Naive thymus-derived CD4-positive, alpha-beta T cell (primary cell): ENCODE data around the gene KCNE2. TPM values are rescaled to one million over a fixed set of nuclear protein-coding genes. Genes with fewer than 3 reads are reported as not detected.
"Not testable (repeated sequence)": the region's sequence is repeated elsewhere in the genome, so short reads cannot be mapped to it uniquely, and the experiment has no call there.

Experiments
- ATAC-seq: fragments of 150-1000 bp; cut with Tn5 transposase; 2 replicates; pipeline ENCODE4 v1.10.0; 2021; ENCODE audit warnings: mild to moderate bottlenecking, moderate library complexity
- CTCF ChIA-PET: fragments of 350-600 bp; sonication (Branson Sonifier 250); formaldehyde crosslinking; loops from one replicate; lab custom pipeline; 2021; ENCODE audit warnings: antibody characterized with exemption; lab: Charles Lee
- POLR2A ChIA-PET: fragments of 350-600 bp; sonication (Branson Sonifier 250); formaldehyde crosslinking; loops from one replicate; lab custom pipeline; 2021; ENCODE audit warnings: antibody characterized with exemption, inconsistent platforms; lab: Charles Lee
- DNase-seq, 9 donors: peaks; one replicate each; pipeline versions ENCODE4 v3.0.0 to v3.0.0-alpha.2; 2020 to 2022; ENCODE audit warnings: mixed read lengths in 1 of 9
- H3K27ac ChIP-seq: one replicate; pipeline ENCODE4 v1.7.0; 2013; ENCODE audit warnings: mild to moderate bottlenecking, low read depth, low read length, moderate library complexity
- H3K27me3 ChIP-seq, 2 donors: one replicate each; pipeline ENCODE4 v1.7.0; 2013; ENCODE audit warnings: low read length in 2 of 2, mild to moderate bottlenecking in 2 of 2, moderate library complexity in 2 of 2; ENCODE audit not compliant: control insufficient read depth in 2 of 2, insufficient read depth in 2 of 2
- H3K36me3 ChIP-seq, 3 experiments: 1 replicate in 2 of 3; 2 replicates in 1 of 3; pipeline ENCODE4 v1.7.0; 2013; ENCODE audit warnings: low read length in 3 of 3, mild to moderate bottlenecking in 3 of 3, moderate library complexity in 1 of 3; ENCODE audit not compliant: insufficient read depth in 3 of 3, control insufficient read depth in 2 of 3
- H3K4me1 ChIP-seq, 2 donors: one replicate each; pipeline ENCODE4 v1.7.0; 2013; ENCODE audit warnings: low read length in 2 of 2, mild to moderate bottlenecking in 2 of 2, moderate library complexity in 1 of 2; ENCODE audit not compliant: control insufficient read depth in 2 of 2, insufficient read depth in 2 of 2
- H3K4me3 ChIP-seq: 2 replicates; pipeline ENCODE4 v1.7.0; 2013; ENCODE audit warnings: mild to moderate bottlenecking, low read length
- H3K9me3 ChIP-seq, 3 experiments: 1 replicate in 2 of 3; 2 replicates in 1 of 3; pipeline ENCODE4 v1.7.0; 2013; ENCODE audit warnings: low read length in 3 of 3; ENCODE audit not compliant: control insufficient read depth in 2 of 3
- H3K27ac Mint-ChIP-seq, 9 donors: one replicate each; pipeline ENCODE4 v1.8.0; 2020 to 2022; ENCODE audit warnings: mixed read lengths in 9 of 9, mild to moderate bottlenecking in 8 of 9, moderate library complexity in 5 of 9, inconsistent platforms in 2 of 9
- H3K27me3 Mint-ChIP-seq, 5 donors: one replicate each; pipeline ENCODE4 v1.8.0; 2021 to 2022; ENCODE audit warnings: mixed read lengths in 5 of 5, mild to moderate bottlenecking in 1 of 5
- H3K36me3 Mint-ChIP-seq, 5 donors: one replicate each; pipeline ENCODE4 v1.8.0; 2020 to 2022; ENCODE audit warnings: mixed read lengths in 5 of 5, mild to moderate bottlenecking in 3 of 5, inconsistent platforms in 1 of 5
- H3K4me1 Mint-ChIP-seq, 7 donors: one replicate each; pipeline ENCODE4 v1.8.0; 2020 to 2022; ENCODE audit warnings: mixed read lengths in 7 of 7, mild to moderate bottlenecking in 3 of 7, inconsistent platforms in 1 of 7
- H3K4me3 Mint-ChIP-seq, 10 donors: one replicate each; pipeline ENCODE4 v1.8.0; 2020 to 2022; ENCODE audit warnings: mild to moderate bottlenecking in 10 of 10, mixed read lengths in 10 of 10, moderate library complexity in 6 of 10, inconsistent platforms in 2 of 10
- H3K9me3 Mint-ChIP-seq, 11 donors: one replicate each; pipeline ENCODE4 v1.8.0; 2020 to 2022; ENCODE audit warnings: mixed read lengths in 11 of 11, mild to moderate bottlenecking in 4 of 11, inconsistent platforms in 1 of 11, moderate library complexity in 1 of 11
- intact Hi-C, 2 donors: fragments of 100-400 bp; cut with micrococcal nuclease; formaldehyde crosslinking; loops; one replicate each; pipeline ENCODE4 v1.15.1; 2023
- polyA plus RNA-seq, 2 donors: library from polyadenylated mRNA; unstranded; fragments of 300-500 nt; fragmentation: Illumina TruSeq; gene quantifications; one replicate each; pipeline ENCODE4 v1.2.3, GENCODE V29; 2021
- total RNA-seq, 6 experiments: library from RNA in 5 of 6; stranded (reverse) in 5 of 6; gene quantifications; 1 replicate in 5 of 6; 2 replicates in 1 of 6; pipeline ENCODE4 v1.2.3 and lab custom pipeline; 2021 to 2026

The KCNE2 gene
- total and polyA plus RNA-seq, 7 experiments from 2014 or later = 0.51 TPM; not detected in 6

DNA sequence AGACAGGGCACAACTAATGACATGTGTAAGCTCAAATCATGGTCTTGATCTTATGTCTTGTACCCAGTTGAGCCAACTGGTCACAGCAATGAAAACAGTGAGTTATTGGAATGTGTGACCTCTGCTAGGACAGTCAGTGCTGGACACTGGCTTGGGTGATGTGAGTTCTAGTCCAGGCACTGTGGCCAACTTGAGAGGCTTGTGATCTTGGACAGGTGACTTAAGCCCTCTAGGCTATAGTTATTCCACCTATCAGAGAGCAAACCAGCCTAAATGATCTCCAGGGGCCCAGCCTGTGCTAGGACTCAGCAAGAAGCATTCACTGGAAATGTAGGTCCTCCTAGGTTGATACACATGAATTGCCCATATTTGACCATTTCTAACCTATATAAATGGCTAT is 1.1 kb downstream of the KCNE2 start:
- Mint-ChIP-seq H3K4me3 (no peak overlapping the region), H3K27ac (no peak overlapping the region), H3K4me1 (peaks cover 0 to 11% (median 7%) of the 10 kb centered on the region in 7 donors), H3K27me3 (peaks cover 5 to 24% (median 11%) of the 10 kb centered on the region in 5 donors), H3K36me3 (no peaks in the 10 kb centered on the region), H3K9me3 (no peaks in the 10 kb centered on the region)
- POLR2A ChIA-PET = no interaction called here
- Histone ChIP-seq H3K36me3 (no peaks in the 10 kb centered on the region), H3K4me1 (no peaks in the 10 kb centered on the region), H3K4me3 (no peak overlapping the region), H3K27ac (no peak overlapping the region), H3K27me3 (no peaks in the 10 kb centered on the region), H3K9me3 (no peaks in the 10 kb centered on the region)
- DNase-seq (no peak), ATAC-seq (no peak)
- CTCF ChIA-PET = no interaction called here
- intact Hi-C loops = no loop called here

DNA sequence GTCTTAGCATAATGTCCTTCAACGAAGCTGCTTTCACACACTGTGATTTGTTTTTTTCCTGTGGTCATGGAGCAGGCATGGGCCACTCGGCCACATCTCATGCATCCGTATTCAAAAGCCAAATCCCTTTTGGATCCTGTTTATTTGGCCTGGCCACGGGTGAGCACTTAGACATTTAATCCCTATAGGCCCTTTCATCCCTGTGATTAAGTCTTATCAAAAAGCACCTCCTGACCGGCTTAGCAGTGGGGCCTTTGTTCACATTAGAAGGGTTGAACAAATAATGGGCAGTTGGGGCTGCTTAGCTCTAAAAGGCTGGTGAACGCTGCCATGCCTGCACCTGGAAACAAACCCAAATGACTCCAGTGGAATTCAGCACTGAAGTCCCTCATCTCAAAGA is 2.0 kb downstream of the KCNE2 start:
- Histone ChIP-seq H3K4me3 (no peak overlapping the region), H3K27ac (no peak overlapping the region), H3K4me1 (no peaks in the 10 kb centered on the region), H3K36me3 (no peaks in the 10 kb centered on the region), H3K9me3 (no peaks in the 10 kb centered on the region), H3K27me3 (no peaks in the 10 kb centered on the region)
- Mint-ChIP-seq H3K4me3 (no peak overlapping the region), H3K27ac (no peak overlapping the region), H3K9me3 (no peaks in the 10 kb centered on the region), H3K36me3 (no peaks in the 10 kb centered on the region), H3K27me3 (peaks cover 5 to 28% (median 10%) of the 10 kb centered on the region in 5 donors), H3K4me1 (peaks cover 0 to 11% (median 7%) of the 10 kb centered on the region in 7 donors)
- DNase-seq (no peak), ATAC-seq (no peak)
- intact Hi-C loops = no loop called here
- ChIA-PET POLR2A (no interaction called here), CTCF (no interaction called here)

DNA sequence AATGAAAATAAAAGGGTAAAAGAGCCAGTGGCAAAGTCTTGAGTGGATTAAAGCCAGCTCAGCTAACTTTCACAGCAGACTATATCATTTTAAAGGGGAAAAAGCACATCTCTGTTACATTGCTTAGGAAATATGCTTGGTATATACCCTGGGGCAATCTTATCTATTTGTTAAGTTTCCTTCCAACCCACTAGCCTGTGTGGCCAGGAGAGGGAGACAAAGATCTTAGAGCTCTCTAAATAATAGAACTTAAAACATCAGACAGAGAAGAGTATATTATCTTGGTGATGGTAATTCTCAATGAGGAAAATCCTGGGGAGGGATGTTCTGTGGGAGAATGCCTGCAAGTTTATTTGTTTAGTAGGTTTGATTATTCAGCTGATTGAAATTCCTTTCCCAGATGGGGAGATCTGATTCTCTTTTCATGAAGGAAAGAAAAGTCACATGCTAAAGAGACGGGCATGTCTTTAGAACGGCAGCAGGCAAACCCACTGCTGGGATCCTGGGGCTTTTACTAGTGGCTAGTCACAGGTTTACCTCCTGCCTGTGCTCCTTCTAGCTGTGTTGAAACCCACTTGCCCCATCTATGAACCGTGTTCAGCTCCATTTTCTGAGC is 3.6 kb downstream of the KCNE2 start:
- CTCF ChIA-PET = interaction anchor here (0.5 to 1.4 kb wide), 7 partner anchors 9 to 475 kb away, joined by 3 to 5 read pairs (median 4); no protein-coding TSS in a partner anchor

DNA sequence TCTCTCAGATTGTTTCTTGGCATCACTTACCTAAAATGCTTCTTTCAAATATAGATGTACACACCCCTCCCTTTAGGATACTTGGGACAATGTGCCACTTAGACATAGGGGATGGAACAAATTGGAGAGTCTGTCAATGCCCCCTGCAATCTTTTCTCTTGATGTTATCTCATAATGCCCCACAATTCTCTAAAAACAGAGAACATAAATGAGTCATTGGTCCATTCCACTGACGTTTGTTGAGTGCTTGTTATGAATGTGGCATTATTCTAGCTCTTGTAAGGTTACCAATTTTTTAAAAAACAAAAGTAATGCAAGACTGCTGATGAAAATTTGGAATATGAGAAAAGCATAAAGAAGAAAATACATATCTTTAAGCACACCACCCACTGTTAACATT is 5.9 kb downstream of the KCNE2 start:
- ATAC-seq (no peak), DNase-seq (no peak)
- Histone ChIP-seq H3K36me3 (no peaks in the 10 kb centered on the region), H3K4me1 (no peaks in the 10 kb centered on the region), H3K27me3 (no peaks in the 10 kb centered on the region), H3K27ac (no peak overlapping the region), H3K4me3 (no peak overlapping the region), H3K9me3 (no peaks in the 10 kb centered on the region)
- POLR2A ChIA-PET = no interaction called here
- intact Hi-C loops = no loop called here
- Mint-ChIP-seq H3K36me3 (no peaks in the 10 kb centered on the region), H3K4me1 (no peaks in the 10 kb centered on the region), H3K27ac (no peak overlapping the region), H3K27me3 (peaks cover 0 to 23% (median 6%) of the 10 kb centered on the region in 5 donors), H3K9me3 (no peaks in the 10 kb centered on the region), H3K4me3 (no peak overlapping the region)
- CTCF ChIA-PET = no interaction called here

More for the DNA sequence above, 3.6 kb downstream of the KCNE2 start:
- peak overlapping the region in 1 of 9 donors; percentile 49 for H3K27ac Mint-ChIP-seq
- DNase-seq (peak in 7 of 9 donors; percentile 16 to 48 (median 40)), ATAC-seq (peak; percentile 83)
- no peak overlapping the region for H3K4me3 ChIP-seq
- no peak overlapping the region for H3K27ac ChIP-seq
- H3K4me1 Mint-ChIP-seq = peaks cover 0 to 4% (median 0%) of the 10 kb centered on the region in 7 donors
- H3K4me1 ChIP-seq = no peaks in the 10 kb centered on the region
- no peaks in the 10 kb centered on the region for H3K9me3 Mint-ChIP-seq
- H3K27me3 Mint-ChIP-seq = peaks cover 0 to 26% (median 7%) of the 10 kb centered on the region in 5 donors
- no peaks in the 10 kb centered on the region for H3K36me3 ChIP-seq
- intact Hi-C loops = no loop called here
- POLR2A ChIA-PET = no interaction called here
- no peak overlapping the region for H3K4me3 Mint-ChIP-seq
- no peaks in the 10 kb centered on the region for H3K27me3 ChIP-seq
- no peaks in the 10 kb centered on the region for H3K9me3 ChIP-seq
- H3K36me3 Mint-ChIP-seq = no peaks in the 10 kb centered on the region

DNA sequence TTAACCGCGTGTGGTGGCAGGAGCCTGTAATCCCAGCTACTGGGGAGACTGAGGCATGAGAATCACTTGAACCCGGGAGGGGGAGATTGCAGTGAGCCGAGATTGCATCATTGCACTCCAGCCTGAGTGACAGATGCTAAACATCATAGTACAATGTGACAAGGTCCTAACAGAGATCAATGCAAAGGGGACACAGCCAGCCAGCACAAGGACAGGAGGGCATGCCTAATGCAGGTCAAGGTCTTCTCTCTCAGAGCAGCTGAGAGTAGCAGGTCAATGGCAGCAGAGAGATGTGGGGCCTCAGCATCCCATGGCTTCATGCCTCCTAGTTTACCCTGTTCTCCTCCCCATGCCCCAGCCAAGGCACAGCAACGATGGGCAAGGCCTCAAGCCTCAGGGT is 8.5 kb downstream of the KCNE2 start:
- ATAC-seq (no peak), DNase-seq (no peak)
- intact Hi-C loops = no loop called here
- H3K27me3 ChIP-seq = no peaks in the 10 kb centered on the region
- Mint-ChIP-seq H3K27ac (no peak overlapping the region), H3K4me3 (peak overlapping the region in 1 of 10 donors; percentile 37), H3K36me3 (no peaks in the 10 kb centered on the region), H3K4me1 (no peaks in the 10 kb centered on the region), H3K9me3 (no peaks in the 10 kb centered on the region), H3K27me3 (peaks cover 0 to 23% (median 6%) of the 10 kb centered on the region in 5 donors)
- no peak overlapping the region for H3K4me3 ChIP-seq
- H3K4me1 ChIP-seq = no peaks in the 10 kb centered on the region
- no peaks in the 10 kb centered on the region for H3K36me3 ChIP-seq
- POLR2A ChIA-PET = no interaction called here
- CTCF ChIA-PET = no interaction called here
- H3K27ac ChIP-seq = no peak overlapping the region
- H3K9me3 ChIP-seq = no peaks in the 10 kb centered on the region

DNA sequence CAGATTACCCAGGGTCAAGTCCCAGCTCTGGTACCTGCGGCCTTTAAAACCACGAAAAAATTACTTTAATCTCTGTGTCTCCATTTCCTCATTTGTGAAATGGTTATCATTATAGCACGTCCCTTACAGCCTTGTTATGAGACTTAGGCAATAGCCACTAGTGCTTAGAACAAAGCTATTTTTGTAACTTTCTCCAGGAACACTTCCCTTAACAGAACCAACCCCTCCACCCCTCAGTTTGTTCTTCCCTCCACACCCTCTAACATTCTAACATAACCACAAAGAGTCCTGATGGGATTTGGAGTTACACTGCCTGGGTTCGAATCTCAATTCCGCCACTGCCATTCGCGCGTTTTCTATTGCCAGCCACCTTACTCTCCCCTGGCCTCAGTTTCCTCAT is 10.7 kb downstream of the KCNE2 start:
- H3K27ac Mint-ChIP-seq, H3K4me3 Mint-ChIP-seq, H3K36me3 Mint-ChIP-seq, H3K9me3 Mint-ChIP-seq, H3K27ac ChIP-seq, H3K36me3 ChIP-seq, ATAC-seq, POLR2A ChIA-PET, H3K4me1 ChIP-seq, H3K27me3 ChIP-seq, H3K4me3 ChIP-seq, DNase-seq, H3K9me3 ChIP-seq, H3K4me1 Mint-ChIP-seq, intact Hi-C loops: not testable (repeated sequence)
- H3K27me3 Mint-ChIP-seq = peaks cover 0 to 12% (median 0%) of the 10 kb centered on the region in 5 donors
- CTCF ChIA-PET = interaction anchor here (1.3 kb wide), 1 partner anchor 27 kb away, joined by 4 read pairs; no protein-coding TSS in a partner anchor

DNA sequence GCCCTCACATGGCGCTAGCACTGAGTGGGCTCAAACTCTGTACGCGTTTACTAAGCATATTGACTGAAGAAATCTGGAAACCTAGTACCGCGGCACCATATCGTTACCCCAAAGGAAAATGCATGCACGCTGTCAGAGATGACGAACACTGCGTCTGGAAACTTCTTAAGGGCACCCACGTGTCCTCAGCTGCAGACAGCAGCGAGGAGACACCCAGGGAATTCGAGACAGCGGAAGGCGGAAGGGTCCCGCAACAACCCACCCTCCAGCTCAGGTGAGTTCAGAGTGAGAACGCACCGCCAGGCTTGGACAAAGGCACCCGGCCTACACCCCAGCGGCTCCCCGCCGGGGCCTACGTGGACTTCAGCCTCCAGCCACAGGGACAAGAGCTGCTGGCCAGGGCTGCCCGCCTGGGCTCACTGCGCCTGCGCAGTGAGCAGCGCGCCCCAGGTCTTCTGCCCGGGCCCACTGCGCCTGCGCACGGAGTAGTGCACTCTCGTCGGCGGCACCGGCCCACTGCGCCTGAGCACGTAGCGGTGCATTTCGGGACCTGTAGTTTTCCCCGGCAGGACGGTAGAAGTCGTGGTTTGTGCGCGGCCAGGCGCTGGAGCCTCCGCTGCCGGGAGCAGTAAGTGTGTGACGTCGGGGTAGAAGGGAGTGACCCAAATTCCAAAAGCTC is 11.3 kb downstream of the KCNE2 start, which contains the start of gene SMIM11:
Gene SMIM11, plus strand, starts transcription at position 568 of the 679 bp plus-strand sequence. CDS start 3,998 bp downstream, outside the sequence.
- H3K36me3 ChIP-seq, POLR2A ChIA-PET, H3K4me1 ChIP-seq, H3K4me3 Mint-ChIP-seq, H3K27ac ChIP-seq, H3K9me3 ChIP-seq, H3K27ac Mint-ChIP-seq, H3K9me3 Mint-ChIP-seq, H3K36me3 Mint-ChIP-seq, H3K27me3 ChIP-seq, H3K4me1 Mint-ChIP-seq, CTCF ChIA-PET, DNase-seq, H3K4me3 ChIP-seq, H3K27me3 Mint-ChIP-seq, intact Hi-C loops: not testable (repeated sequence)
- peak; percentile 97 for ATAC-seq
